Hematopoietic multipotent progenitor cell treated with erythropoietin and hydrocortisone succinate and interleukin-3 and kit ligand, for 8 days (in vitro differentiated cells): ENCODE measurements around the gene ZSCAN18.
A peak's percentile ranks its signal among the peaks of the same experiment; 100 is the strongest.

ENCODE experiments used
- DNase-seq: peaks from one replicate; pipeline ENCODE4 v3.0.0-alpha.2; 2015

The ZSCAN18 gene

GRCh38 chr19:58086825-58087710, 11.0 kb downstream of the ZSCAN18 start:
- DNase-seq: no peak

GRCh38 chr19:58085348-58085875, 12.6 kb downstream of the ZSCAN18 start:
- DNase-seq: no peak

- DNase-seq: no peak
Measured at GRCh38 chr19:58084596-58085347, 13.3 kb downstream of the ZSCAN18 start.

GRCh38 chr19:58083021-58083420, 15.0 kb downstream of the ZSCAN18 start:
- no peak for DNase-seq

GRCh38 chr19:58079792-58080191, 18.2 kb downstream of the ZSCAN18 start:
- DNase-seq: no peak

GRCh38 chr19:58067240-58067912, 30.7 kb downstream of the ZSCAN18 start:
- DNase-seq: no peak

- no peak for DNase-seq
Measured at GRCh38 chr19:58063712-58064111, 34.3 kb downstream of the ZSCAN18 start.

GRCh38 chr19:58060231-58060630, 37.8 kb downstream of the ZSCAN18 start:
- DNase-seq: no peak

GRCh38 chr19:58059671-58060078, 38.4 kb downstream of the ZSCAN18 start:
- DNase-seq: no peak

GRCh38 chr19:58059003-58059670, 38.9 kb downstream of the ZSCAN18 start, which contains the start of gene ZNF135:
ZNF135 (plus strand) TSS chr19:58059282; CDS start chr19:58060003, 721 bp downstream.
- DNase-seq: peak; percentile 30

- no peak for DNase-seq
Measured at GRCh38 chr19:58058467-58058866, 39.6 kb downstream of the ZSCAN18 start.

- no peak for DNase-seq
Measured at GRCh38 chr19:58056861-58057260, 41.2 kb downstream of the ZSCAN18 start.

- DNase-seq: no peak
Measured at GRCh38 chr19:58056261-58056660, 41.8 kb downstream of the ZSCAN18 start.

GRCh38 chr19:58054901-58055874, 42.8 kb downstream of the ZSCAN18 start:
- no peak for DNase-seq

GRCh38 chr19:58053480-58054156, 44.4 kb downstream of the ZSCAN18 start:
- DNase-seq: no peak

- DNase-seq: no peak
Measured at GRCh38 chr19:58052256-58052655, 45.8 kb downstream of the ZSCAN18 start.

- no peak for DNase-seq
Measured at GRCh38 chr19:58047672-58048071, 50.4 kb downstream of the ZSCAN18 start.

- no peak for DNase-seq
Measured at GRCh38 chr19:58046856-58047255, 51.2 kb downstream of the ZSCAN18 start.

- DNase-seq: no peak
Measured at GRCh38 chr19:58045411-58046050, 52.5 kb downstream of the ZSCAN18 start.

GRCh38 chr19:58044886-58045285, 53.1 kb downstream of the ZSCAN18 start:
- DNase-seq: no peak
